DMS153 (cell line): Measurements from ENCODE around the gene CTNNA3.

Experiments used
- DNase-seq: peaks from one replicate; lab custom pipeline; 2025; lab: John Stamatoyannopoulos, UW

CTNNA3 gene

DNA sequence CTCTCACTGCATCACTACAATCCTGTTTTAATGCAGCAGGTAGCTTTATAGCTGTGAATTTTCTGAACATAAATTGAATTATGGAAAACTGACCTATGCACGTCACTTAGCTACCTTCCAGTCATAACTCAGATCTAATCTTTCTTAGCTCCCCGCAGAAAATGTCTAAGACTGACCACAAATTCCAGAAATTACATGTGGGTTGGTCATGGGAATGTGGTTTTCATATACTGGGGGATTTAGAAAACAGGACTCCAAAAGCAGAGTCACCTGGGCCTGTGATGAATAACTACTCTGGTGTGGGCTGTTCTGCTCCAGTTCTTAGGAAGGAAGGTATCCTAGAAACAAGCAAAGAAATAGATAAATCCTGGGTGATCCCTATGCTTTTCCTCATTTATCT lies 948.5 kb downstream of the CTNNA3 start:
- DNase-seq = no peak

GRCh38 chr10:66746711-66747110 lies 949.3 kb downstream of the CTNNA3 start:
- DNase-seq = no peak

DNA sequence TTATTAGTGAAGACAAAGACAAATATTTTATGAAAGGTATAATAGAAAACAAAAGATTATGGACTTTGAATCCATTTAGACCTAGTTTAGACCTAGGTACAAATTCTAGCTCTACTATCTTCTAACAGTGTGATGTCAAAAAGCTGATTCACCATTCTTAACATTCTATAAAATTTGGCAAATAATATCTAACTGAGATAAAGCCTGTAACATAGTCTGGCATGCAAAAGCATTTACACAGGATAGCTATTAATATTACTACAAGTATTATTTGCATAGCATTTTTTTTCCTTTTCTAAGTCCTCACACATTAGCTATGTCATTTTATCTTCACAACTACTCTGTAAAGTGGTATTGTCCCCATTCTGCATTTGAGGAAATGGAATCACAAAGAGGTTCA lies 949.7 kb downstream of the CTNNA3 start:
- DNase-seq = no peak

GRCh38 chr10:66744915-66745314 lies 951.1 kb downstream of the CTNNA3 start:
- DNase-seq = no peak

DNA sequence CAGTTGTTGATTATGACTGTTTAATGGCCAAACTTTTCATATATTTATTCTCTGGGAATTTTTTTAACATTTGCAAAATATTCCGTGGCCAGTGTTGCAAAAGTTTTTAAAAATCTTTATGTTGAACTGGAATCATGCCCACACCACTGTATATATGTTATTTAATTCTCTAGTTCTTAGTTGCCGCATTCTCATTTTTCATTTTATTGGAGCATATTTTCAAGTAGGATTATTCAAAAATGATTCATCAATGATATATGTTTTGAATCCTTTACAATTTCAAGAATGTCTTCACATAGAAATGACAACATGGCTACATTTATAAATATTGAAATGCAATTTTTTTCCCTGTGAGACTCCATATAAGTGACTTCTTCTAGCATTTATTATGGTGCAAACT lies 958.8 kb downstream of the CTNNA3 start:
- no peak for DNase-seq

DNA sequence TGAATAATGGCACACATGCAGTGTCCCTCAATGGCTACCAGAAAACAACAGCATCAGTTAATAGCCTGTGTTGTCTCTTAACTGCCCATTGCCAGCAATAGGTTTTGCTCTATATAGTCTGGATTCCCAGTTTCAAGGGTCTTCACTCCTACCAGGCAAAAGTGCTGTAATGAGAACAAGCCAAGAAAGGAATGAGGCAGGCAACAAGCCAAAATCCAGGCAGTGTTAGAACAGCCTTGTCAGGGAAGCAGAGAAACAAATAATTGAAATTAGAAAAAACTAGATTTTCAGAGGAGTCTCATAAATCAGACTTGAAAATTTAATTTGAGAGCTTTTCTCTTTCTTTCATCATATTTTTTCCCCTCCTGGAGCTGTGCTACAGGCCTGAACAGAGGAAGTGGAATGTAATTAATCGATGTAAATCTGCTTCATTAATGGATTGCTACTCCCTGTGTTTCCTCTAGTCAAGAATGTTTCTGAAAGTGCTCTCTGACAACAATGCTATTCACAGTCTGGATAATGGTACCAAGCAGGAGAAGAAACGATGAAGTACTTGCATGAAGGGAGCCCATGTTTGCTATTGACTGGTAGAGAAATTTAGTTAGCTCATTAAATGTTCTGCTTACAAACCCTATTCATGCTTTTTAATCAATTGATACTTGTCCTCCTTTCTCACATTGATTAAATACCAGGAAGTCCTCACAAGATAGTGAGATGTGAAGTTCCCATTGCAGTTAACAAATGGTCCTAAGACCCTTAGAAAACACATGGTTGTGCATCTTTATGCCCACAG lies 972.2 kb downstream of the CTNNA3 start:
- DNase-seq = no peak

- no peak for DNase-seq
Observed at GRCh38 chr10:66719483-66719882, 976.5 kb downstream of the CTNNA3 start.

GRCh38 chr10:66717231-66717981 lies 978.6 kb downstream of the CTNNA3 start:
- no peak for DNase-seq

DNA sequence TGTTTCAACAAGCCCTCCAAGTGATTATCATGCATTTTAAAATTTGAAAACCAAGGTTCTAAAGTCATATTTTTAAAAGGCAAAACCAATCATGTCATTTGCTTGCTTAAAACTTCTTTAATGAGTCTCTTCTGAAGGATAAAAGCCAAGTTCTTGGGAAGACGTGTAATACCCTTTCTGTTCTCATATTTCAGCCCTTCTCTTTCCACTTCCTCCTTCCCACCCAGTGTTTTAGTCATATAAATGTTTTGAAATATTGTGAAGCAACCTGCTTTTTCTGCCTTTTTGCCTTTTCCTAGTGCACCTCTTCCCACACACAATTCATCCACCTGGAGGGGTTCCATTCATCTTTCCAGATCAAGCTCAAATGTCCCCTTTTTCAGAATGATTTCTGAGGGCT lies 981.3 kb downstream of the CTNNA3 start:
- DNase-seq = no peak

DNA sequence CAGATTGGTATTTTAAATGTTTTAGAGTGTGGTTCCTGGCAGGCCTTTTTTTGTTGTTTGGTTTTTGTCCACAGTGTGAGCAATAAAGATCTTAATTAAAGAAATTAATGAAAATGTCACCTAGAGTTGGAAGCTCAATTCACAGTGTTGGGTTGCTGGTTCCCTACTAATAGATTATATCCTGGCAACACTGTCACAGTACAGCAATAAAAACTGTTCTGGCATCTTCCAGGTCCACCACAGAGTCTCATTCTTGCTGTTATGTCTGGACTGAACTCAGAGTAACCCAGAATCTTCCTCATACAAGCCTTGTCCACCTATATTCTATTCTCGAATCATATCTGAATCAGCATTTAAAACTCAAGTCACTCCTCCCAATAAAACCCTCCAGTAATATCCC lies 982.6 kb downstream of the CTNNA3 start:
- DNase-seq = no peak

GRCh38 chr10:66698069-66698468 lies 997.9 kb downstream of the CTNNA3 start:
- DNase-seq = no peak

- DNase-seq = no peak
Observed at GRCh38 chr10:66695046-66695445, 1000.9 kb downstream of the CTNNA3 start.

- no peak for DNase-seq
Observed at GRCh38 chr10:66684581-66684980, 1011.4 kb downstream of the CTNNA3 start.

DNA sequence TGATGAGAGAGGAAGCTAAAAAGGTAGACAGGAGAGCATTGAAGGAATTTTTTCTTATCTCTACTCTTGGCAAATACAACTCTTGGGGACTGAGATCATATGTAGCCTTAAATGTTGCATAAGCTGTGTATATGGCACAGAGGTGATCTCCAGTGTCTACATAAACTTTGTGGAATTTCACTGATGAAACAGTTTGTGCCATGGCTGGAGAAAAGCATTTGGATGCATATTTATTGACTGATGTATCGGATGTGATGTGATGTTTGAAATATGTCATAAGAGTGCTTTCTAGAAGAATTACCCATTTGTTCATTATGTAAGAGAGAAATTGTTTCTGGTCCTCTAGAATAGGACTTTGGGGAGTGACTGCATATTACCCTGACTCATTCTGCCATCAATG lies 1015.1 kb downstream of the CTNNA3 start:
- no peak for DNase-seq

DNA sequence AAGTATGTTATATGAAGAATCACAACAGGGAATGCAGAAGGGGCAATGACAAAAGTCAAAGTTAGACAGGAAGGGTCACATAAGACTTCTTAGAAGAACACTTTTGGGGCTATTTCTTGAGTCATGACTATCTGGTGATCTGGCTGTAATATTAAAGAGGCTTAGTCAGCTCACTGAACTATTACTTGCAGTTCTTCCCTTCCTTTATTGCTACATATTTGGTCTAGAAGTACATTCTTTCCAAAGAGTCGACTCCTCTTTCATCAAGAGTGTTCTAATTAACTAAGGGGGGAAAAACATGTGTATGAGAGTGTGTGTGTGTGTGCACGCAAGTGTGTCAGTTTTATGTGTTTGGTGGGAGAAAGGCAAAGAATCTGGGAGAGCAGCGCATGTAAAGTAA lies 1017.5 kb downstream of the CTNNA3 start:
- no peak for DNase-seq

DNA sequence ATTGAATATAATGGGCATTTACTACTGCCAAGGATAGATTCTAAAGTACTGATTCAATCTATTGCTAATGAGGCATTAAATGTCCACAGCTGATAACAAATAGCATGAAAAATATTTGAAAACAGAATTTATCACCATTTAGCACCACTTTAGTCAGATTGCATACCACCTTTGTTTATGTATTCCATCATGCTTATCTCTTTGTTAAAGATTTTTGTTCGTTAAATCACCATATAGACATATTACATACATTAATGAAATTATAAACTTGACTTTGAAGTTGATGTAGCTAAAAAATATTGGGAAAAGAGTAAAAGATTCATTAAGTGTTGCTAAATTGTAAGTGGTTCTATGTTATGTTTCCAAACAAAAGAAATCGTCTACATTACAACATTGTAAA lies 1022.9 kb downstream of the CTNNA3 start:
- no peak for DNase-seq

- no peak for DNase-seq
Observed at GRCh38 chr10:66671562-66671961, 1024.4 kb downstream of the CTNNA3 start.

DNA sequence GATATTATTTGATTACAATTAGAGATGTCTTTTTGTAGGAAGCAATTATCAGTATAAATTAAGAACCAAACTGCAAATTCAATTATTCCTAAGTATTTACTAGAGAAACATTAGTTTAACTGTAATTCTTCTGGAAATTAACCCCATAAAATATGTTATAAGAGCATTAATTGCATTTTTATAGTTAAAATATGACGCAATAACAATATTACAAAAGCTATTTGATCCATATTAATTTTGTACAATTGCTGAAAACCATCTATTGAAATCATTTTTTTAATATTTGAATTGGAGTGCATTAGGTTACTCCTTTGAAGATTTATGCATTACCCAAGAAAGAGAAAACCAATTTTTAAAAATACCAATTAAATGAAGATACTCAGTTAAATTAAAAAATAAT lies 1024.9 kb downstream of the CTNNA3 start:
- DNase-seq = no peak

DNA sequence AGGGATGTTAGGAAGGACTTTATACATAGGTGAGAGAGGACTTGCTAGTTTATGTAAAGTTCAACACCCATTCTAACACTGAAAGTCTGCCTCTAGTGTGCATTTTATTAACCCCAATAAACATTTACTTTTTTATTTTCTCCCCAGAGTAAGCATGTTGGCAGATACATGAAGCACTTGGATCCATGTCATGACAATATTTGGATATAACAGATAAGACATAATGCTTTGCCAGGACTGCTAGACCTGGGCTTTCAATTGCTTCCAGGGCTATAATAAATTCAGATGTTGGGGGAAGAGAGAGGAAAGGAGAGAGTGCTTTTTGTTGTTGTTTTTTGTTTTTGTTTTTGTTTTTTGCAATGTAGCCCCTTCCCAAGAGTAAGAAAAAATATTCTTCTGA lies 1039.5 kb downstream of the CTNNA3 start:
- no peak for DNase-seq

GRCh38 chr10:66654861-66655260 lies 1041.1 kb downstream of the CTNNA3 start:
- no peak for DNase-seq

DNA sequence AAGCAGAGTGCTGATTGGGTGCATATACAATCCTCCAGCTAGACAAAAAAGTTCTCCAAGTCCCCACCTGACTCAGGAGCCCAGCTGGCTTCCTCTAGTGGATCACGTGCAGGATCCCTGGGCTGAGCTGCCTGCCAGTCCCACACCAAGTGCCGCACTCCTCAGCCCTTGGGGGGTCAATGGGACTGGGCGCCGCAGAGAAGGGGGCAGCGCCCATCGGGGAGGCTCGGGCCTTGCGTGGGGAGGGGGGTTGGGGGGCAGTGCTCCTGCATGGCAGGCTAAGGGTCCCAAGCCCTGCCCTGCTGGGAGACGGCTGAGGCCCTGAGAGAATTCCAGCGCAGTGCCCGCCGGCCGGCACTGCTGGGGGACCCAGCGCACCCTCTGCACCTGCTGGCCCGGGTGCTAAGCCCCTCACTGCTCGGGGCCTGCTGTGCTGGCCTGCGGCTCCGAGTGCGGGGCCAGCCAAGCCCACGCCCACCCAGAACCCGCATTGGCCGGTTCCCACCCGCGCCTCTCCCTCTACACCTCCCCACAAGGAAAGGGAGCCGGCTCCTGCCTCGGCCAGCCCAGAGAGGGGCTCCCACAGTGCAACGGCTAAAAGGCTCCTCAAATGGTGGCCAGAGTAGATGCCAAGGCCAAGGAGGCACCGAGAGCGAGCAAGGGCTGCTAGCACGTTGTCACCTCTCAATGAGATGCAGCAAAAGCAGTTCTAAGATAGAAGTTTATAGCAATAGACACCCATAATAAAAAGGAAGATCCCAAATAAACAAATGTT lies 1044.5 kb downstream of the CTNNA3 start:
- DNase-seq = no peak

- no peak for DNase-seq
Observed at GRCh38 chr10:66649626-66650025, 1046.4 kb downstream of the CTNNA3 start.

DNA sequence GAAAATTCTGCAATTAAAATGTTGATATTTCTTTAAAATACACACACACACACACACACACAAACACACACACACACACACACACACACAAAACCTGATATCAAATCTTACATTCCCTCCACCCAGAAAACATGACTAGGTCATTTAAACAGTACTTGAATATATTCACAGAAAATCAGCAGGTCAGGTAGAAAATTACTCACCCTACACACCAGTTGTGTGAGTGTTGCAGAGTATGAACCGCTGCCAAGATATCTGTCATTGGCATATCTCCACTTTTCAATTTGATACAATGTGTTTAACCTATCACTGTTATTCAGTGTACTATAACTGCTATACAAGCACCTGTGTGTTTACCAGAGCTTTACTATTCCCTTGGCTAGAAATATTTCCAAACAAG lies 1053.8 kb downstream of the CTNNA3 start:
- no peak for DNase-seq
